COLO668 (cell line): ENCODE measurements around the gene POU2AF2.
A peak's percentile ranks its signal among the peaks of the same experiment; 100 is the strongest.
"Not testable (repeated sequence)": the region's sequence is repeated elsewhere in the genome, so short reads cannot be mapped to it uniquely, and the experiment has no call there.

Experiments
- DNase-seq: peaks from one replicate; lab custom pipeline; 2025; ENCODE audit not compliant: unreplicated experiment; lab: John Stamatoyannopoulos, UW

Gene POU2AF2

DNA sequence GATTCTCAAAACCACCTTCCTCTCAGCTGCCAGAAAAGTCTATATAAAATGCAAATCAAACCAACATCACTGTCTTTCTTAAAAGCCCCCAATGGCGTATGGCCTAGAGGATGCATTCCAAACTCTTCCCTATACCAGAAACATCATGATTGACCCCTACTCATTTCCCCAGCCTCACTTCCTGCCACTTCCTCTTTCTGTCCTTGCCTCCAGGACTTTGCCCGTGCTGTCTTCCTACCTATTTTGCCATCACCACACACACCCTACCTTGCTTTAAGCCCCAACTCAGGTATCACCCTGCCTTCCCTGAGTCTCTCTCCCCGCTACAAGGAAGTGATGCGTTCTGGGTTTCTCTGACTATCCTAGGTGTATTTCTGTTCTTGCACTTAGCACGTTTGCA is 8.1 kb downstream of the POU2AF2 start:
- DNase-seq, result no peak

DNA sequence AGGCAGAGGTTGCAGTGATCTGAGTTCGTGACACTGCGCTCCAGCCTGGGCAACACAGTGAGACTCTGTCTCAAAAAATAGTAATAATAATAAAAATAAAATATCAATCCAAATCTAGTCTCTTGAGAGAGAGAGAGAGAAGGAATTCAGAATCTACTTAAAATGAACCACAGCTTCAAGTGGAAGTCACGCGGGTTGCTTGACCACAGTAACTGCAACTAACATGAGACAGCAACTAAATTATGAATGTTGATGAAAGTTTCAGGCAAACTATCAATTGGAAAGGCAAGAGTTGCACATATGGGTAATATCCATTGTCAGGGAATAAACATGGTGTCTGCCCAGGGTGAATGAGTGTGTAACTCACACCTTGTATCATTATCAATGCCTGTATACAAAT is 12.5 kb downstream of the POU2AF2 start:
- DNase-seq, result no peak

DNA sequence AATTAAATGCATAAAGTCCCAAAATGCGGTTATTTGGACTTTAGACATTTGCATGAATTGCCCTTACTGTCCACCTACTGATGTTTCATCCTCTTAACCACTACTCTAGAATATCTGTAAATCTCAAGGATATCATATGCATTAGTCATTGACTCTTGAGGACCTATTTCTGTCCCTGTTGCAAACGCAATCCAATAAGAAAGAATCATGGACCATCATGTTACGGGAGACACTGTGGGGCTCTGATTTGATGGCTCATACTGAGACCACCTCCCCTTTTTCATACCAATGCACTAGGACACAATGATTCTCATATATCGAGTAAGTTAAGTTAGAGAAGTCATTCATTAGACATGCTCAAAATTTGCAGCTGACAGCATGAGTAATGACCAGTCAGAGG is 14.4 kb downstream of the POU2AF2 start:
- DNase-seq, result no peak

DNA sequence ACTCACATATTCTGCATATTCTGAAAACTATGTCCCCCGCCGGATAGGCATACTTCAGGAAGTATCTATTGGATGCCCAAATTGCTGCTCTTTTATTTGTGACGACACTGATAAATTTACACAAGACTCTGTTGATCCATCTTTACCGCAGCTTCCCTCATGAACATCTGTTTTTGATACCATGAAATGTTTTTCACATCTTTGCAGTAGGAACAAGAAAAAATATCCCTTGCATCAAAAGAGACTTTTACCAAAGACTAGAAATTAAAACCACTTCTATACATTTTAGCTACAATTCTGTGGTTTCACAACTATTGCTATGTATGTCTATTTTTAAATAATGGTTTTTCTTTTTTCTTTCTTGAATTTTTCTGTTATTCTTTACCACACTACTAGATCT is 15.3 kb downstream of the POU2AF2 start:
- DNase-seq, result no peak

DNA sequence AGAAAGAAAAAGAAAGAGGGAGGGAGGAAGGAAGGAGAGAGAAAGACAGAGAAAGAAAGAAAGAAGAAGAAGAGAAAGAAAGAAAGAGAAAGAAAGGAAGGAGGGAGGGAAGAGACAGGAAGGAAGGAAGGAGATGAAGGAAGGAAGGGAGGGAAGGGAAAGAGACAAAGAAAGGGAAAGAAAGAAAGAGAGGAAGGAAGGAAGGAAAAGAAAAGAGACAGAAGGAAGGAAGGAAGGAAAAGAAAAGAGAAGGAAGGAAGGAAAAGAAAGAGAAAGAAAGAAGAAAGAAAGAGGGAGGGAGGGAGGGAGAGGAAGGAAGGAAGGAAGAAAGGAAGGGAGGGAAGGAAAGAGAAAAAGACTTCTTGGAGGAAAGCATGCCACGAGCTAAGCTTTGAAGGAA is 19.1 kb downstream of the POU2AF2 start:
- DNase-seq, result no peak

DNA sequence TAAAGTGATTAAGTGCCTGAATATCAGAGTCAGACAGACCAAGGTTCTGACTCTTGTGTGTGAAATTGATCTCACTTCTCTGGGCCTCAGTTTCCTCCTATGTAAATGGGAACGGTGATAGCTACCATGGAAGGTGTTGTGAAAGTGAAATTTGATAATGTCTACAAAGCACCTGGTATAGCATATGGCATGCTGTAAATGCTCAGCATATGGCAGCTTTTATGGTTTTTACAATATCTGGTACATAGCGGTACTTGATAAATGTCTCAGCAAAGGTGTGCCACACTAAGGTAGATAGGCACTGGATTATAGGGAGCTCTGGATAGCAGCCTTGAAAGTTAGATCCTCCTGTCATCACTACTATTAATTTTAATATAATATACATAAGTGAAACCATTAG is 19.9 kb downstream of the POU2AF2 start:
- DNase-seq, result no peak

DNA sequence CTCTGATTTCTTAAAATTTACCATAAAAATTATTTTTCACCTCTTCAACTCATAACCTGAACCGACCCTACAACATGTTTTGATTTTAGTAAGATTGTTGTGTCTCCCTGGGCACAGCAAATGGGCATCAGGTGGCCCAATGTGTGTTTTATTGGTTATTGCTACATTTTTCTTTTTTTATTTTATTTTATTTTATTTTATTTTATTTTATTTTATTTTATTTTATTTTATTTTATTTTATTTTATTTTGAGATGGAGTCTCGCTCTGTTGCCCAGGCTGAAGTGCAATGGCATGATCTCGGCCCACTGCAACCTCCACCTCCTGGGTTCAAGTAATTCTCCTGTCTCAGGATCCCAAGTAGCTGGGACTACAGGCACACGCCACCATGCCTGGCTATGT is 22.8 kb downstream of the POU2AF2 start:
- not testable (repeated sequence) for DNase-seq

DNA sequence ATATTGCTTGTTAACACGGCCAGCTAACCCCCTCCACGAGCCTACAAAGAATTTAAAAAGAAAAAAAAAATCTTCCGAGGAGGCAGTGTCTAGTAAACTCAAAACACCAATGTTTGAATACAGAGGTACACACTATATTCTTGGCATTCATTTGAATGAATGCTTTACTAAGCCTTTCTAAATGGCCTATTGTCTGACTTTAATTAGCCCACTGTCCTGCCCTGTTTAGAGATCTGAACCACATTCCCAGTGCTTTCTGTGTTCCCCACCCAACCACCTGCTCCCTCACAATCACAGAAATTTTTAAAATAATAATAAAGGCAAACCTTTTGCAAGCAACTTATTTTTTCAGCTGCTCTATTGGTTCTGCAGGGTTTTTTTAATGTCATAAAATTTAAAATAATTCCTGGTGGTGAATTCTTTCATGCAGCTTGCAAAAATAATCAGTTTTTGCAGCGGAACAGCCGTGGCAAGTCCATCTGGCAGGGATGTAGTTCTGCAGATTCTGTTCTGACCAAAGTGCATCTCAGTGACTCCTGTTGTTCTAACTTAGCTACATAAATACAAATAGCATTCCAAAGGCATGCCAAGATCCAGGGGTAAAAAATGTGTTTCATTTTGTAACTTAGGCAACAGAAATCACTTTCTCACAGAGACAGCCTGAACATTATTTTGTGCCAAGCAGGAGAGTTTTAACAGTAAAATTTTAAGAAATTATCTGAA is 23.8 kb downstream of the POU2AF2 start:
- DNase-seq, result no peak

DNA sequence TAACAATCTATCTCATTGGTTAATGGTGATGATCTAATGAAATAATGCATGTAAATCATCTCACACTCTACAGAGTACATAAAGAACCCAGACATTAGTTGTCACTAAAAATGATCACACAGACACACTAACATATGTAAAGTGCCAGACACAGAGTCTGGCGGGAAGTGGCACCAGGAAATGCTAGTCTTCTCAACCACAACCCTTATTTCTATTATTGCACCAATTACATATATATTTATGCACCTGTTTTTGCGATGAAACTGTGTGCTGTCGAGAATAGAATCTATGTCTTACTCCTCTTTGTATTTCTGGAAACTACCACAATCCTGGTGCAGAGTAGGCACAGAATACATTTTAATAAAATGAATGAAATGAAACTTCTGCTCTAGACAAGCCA is 26.9 kb downstream of the POU2AF2 start:
- DNase-seq, result no peak

DNA sequence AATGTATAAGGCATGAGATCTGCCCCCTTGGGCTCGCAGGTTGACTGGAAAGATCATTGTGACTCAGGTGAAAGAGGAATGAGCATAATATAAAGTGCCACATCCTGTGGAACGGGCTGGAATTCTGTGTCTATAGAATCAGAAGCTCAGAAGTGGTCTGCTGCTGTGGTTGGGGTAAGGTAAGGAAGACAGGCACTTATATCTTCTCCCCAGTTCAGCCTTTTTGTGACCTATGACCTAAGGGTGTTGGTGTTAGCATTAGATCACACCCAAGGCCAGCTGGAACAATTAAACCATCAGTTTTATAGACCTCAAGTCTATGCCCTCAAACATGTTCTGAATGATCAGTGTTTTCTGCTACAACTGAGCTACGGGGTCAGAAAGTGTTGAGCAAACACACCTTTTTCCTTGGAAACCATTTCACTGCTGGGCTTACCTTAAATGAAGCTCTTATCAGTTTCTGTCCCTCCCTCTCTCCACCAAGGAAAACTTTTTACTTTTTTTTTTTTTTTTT is 37.1 kb downstream of the POU2AF2 start:
- no peak for DNase-seq

DNA sequence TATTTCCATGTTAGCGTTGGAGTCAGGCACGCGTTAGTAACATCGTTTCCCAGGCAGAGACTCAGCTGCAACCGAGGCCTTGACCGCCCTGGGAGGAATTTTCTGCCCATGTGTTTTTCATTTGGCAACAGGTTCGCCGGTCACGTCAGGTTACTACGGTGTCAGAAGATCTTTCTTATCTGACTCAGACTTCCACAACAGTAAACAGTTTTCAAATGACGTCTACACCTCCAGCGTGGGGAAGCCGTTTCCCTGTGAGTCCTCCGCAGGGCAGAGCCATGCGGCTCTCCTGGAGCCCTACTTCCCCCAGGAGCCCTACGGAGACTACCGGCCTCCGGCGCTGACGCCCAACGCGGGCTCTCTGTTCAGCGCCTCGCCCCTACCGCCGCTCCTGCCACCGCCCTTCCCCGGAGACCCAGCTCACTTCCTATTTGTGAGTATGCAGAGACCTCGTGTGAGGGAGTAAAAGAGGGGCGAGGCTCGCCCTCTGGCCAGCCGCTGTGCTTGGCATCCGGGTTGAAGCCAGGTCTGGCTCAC is 38.5 kb downstream of the POU2AF2 start:
- DNase-seq, result no peak

DNA sequence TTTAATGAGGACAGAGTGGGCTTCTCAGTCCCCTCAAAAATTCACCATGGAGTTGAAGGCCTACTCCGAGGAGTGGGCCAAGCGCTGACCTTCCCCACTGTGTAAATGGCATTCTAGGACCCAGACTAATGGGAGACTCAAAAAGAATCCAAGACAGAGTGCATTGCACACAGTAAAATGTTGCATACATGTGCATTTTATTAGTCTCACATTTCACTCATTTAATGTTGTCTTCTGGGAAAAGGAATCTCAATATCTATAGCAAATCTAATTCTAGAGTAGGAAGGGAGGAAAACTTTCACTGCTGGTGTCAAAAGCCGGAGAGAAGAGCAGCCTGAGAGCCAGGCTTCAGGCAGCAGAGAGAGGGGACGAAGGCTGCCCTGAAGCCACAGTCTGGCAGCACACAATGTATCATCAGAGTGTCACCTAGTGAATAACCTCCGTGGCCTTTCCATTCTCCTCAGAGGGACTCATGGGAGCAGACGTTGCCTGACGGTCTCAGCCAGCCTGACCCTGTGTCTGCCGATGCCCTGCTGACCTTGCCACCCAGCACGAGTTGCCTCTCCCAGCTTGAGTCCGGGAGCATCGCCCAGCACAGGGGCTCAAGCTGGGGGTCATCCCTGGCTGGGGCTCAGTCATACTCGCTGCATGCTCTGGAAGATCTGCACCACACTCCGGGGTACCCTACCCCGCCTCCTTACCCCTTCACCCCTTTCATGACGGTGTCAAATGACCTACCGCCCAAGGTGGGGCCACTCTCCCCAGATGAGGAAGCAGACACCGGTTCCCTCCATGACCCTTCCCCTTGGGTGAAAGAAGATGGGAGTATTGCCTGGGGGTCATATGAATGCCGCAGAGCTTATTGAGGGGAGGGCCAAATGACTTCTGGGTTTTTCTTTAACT is 39.9 kb downstream of the POU2AF2 start:
- no peak for DNase-seq

DNA sequence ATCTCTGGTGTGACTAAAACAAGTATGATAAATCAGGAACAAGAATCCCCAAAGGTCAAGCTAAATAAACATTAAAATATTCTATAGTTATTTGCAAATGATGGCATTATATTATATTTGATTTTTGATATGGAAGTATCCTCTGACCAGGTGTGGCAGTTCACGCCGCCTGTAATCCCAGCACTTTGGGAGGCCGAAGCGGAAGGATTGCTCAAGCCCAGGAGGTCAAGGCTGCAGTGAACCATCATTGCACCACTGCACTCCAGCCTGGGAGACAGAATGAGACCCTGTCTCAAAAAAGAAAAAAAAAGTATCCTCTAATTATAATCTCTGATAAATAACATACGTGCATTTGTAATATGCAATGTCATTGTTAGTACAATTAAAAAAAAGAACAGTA is 46.2 kb downstream of the POU2AF2 start:
- DNase-seq, result no peak

DNA sequence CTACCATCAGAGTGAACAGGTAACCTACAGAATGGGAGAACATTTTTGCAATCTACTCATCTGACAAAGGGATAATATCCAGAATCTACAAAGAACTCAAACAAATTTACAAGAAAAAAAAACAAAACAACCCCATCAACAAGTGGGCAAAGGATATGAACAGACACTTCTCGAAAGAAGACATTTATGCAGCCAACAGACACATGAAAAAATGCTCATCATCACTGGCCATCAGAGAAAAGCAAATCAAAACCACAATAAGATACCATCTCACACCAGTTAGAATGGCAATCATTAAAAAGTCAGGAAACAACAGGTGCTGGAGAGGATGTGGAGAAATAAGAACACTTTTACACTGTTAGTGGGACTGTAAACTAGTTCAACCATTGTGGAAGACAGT is 46.9 kb downstream of the POU2AF2 start:
- not testable (repeated sequence) for DNase-seq

DNA sequence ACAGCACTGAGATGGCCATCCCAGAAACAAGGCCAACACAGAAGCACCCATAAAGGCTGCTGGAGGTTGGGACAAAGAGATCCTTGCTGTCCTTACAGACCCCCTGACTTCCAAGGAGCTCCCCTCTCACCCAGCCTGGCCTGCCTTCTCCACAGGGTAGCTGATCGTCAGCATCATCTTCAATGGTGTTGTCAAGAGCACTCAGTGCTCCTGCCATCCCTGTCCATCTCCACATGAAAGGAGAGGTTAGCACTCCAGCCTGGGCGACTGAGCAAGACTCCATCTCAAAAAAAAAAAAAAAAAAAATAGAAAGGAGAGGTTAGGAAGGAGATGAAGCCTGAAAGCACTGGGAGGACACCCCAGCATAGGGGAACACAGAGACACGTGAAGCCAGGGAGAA is 50.7 kb downstream of the POU2AF2 start:
- no peak for DNase-seq

DNA sequence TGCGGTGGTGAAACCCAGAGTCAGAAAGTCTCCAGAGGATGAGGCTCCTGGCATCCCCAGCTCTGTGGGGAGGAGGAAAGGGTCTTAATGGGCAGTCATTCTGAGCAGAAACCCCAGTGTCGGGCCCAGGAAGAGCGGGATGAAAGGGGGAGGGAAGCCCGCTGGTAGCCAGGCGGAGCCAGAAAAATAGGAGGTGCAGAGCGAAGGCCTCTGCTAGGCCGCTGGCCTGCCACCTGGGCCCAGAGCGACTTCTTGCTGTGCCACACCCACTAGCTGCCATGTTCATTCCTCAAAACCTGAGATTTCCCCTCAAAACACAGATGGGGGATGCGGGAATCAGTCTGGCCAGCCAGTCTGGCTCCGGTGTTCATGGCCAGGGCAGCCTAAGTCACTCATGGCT is 52.2 kb downstream of the POU2AF2 start:
- no peak for DNase-seq

DNA sequence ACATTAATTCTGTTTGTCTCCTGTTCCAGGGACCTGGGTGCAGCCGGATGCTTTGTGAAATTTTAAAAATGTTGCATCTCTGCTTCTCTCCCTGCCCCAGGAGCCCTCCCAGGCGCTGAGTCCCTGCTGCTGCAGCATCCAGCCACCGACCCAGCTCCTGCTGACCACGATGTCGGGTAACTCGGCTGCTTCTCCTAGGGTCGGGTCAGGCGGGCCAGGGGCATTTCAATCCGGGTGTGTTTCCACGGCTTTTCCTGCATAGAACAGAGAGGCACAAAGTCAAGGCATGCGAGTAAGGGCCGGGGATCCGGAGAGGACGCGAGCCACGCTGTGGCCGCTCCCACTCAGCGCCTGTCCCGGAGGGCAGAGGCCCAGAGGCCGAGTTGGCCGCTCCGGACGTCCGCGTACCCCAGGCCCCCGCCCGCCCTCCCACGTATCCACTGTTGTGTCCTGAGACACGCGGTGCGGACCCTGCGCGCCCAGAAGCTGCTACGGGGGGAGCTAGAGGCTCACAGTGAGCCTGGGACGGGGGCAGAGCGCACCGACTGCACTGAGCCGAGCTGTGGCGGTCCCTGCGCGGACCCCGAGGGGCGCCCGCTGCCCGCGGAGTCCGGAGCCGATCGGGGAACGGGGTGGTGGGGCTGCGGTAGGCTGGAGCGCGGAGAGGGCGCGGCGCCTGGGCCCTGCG is 53.0 kb downstream of the POU2AF2 start, which contains the start of gene POU2AF3:
POU2AF3 (plus strand) TSS at position 134 of the 688 bp plus-strand sequence; CDS start at position 170, 36 bp downstream.
- DNase-seq, result peak; percentile 78

DNA sequence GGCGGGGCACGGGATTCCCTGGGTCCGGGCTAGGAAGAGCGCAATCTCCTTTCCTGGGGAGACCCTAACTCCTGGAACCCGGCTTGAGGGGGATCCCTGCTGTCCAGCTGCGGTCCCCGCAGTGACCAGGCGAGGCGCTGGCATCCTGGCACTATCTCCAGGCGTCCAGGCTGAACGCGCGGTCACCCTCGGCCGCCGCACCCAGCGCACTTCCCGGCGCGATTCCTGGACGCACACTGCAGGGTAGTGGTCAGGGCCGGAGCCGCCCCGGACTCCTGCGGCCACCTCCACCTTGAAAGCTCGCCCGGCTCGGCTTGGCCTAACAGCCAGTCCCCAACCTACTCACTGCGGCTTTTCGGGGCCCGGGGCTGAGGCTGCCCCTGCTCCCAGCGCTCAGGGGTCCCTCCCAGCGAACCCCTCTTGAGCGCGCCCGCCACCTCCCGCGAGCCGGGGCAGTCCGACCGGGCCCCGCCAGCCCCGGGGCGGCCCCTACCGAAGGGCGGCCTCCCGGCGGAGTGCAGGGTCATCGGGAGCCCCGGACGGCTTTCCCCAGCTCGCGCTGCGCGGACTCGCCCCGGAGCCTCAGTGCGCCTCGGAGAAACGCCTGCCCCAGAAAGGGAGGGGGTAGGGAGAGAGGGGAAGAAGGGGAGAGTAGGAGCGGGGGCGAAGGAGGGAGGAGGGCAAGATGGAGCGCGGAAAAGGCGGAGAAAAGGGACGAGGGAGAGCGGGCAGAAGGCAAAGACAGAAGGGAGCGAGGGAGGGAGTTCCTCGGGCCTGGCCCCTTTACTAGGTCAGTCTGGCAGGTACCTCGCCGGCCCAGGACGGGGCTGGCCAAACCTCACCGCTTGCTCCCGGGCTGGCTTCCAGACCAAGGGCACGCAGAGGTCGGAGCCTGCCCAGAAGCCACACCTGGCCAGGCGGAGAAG is 53.8 kb downstream of the POU2AF2 start:
- peak; percentile 79 for DNase-seq

DNA sequence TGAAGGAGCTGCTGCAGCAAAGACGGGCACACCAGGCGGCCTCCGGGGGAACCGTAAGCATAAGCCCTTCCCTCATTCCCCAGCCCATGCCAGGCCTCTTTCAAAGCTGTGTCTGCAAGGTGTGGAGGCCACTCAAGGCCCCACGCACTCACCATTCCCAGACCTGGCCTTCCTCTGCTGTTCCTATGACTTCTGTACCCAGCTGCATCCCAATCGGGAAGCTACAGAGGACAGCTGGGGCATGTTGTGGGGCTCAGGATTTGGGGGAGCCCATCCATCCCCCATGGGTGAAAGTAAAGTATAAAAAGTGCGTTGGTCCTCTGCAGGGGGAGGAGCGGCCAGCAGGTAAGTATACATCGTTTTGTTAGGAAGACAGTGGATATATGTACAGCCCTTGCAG is 55.0 kb downstream of the POU2AF2 start:
- peak; percentile 41 for DNase-seq
